HCT116 (cell line): Measurements from ENCODE around the gene CEACAM3.

Source experiments
- CTCF ChIP-seq, 3 experiments: fragments of 200-600 bp in 1 of 3; sonication (generic) in 1 of 3; IDR thresholded peaks in 2 of 3; conservative IDR thresholded peaks in 1 of 3; 2 replicates each; pipeline ENCODE4 v1.5.1; 2012 to 2017; ENCODE audit warnings: low read depth in 2 of 3, low read length in 2 of 3, antibody characterized with exemption in 1 of 3, borderline replicate concordance in 1 of 3, control low read depth in 1 of 3, mild to moderate bottlenecking in 1 of 3, mixed read lengths in 1 of 3, mixed run types in 1 of 3, moderate library complexity in 1 of 3; ENCODE audit not compliant: insufficient read depth in 1 of 3
- POLR2A ChIP-seq: IDR thresholded peaks from 2 replicates; pipeline ENCODE4 v1.7.0; 2011; ENCODE audit warnings: borderline replicate concordance; ENCODE audit not compliant: insufficient read depth, insufficient read length; ENCODE audit errors: extremely low read depth
- POLR2AphosphoS5 ChIP-seq: IDR thresholded peaks from 2 replicates; pipeline ENCODE4 v1.6.1; 2011; ENCODE audit warnings: mild to moderate bottlenecking, low read depth, low read length, moderate library complexity
- SRF ChIP-seq: IDR thresholded peaks from 2 replicates; pipeline ENCODE4 v1.6.1; 2012; ENCODE audit warnings: low read depth
- ZBTB33 ChIP-seq: IDR thresholded peaks from 2 replicates; pipeline ENCODE4 v1.6.1; 2011; ENCODE audit warnings: mild to moderate bottlenecking, low read length, moderate library complexity; ENCODE audit not compliant: insufficient replicate concordance; ENCODE audit errors: extremely low read depth
- ZNF274 ChIP-seq: fragments of 200-500 bp; sonication (Bioruptor generic); IDR thresholded peaks from 2 replicates; pipeline ENCODE4 v1.6.1; 2014; ENCODE audit warnings: mild to moderate bottlenecking, low read depth, low read length, inconsistent platforms
- TF ChIP-seq, protein P1 (sequence below): IDR thresholded peaks from 2 replicates; pipeline ENCODE4 v1.6.1; 2012

- TF ChIP-seq ZNF274, result no peak
- no peak for TF ChIP-seq POLR2A
- no peak for TF ChIP-seq CTCF (IDR thresholded peaks at IDR 0.05 in 2 of 3, conservative IDR thresholded peaks at IDR 0.05 in 1 of 3; ENCODE audit: borderline replicate concordance in 1 of 3, insufficient read depth in 1 of 3, low read depth in 2 of 3, low read length in 2 of 3)
- no peak for TF ChIP-seq ZBTB33
- TF ChIP-seq, protein P1, sequence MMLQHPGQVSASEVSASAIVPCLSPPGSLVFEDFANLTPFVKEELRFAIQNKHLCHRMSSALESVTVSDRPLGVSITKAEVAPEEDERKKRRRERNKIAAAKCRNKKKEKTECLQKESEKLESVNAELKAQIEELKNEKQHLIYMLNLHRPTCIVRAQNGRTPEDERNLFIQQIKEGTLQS, result no peak
- TF ChIP-seq SRF, result no peak
- no peak for TF ChIP-seq POLR2AphosphoS5
Measured at GRCh38 chr19:41758846-41759245, 37.5 kb upstream of the CEACAM3 start.
